SK-N-SH treated with all-trans-retinoic acid at 6 μM for 48 hours (cell line): ENCODE measurements around the gene HRH3.

Experiments
- ATAC-seq: fragments of 200-7000 bp; cut with Tn5 transposase; 3 replicates; pipeline ENCODE4 v1.9.1; 2020; ENCODE audit warnings: mild to moderate bottlenecking, moderate library complexity
- ARNTL ChIP-seq: fragments of 450-650 bp; formaldehyde crosslinking; IDR thresholded peaks from 2 replicates; pipeline ENCODE4 v1.5.0; 2020; ENCODE audit warnings: low read depth, mild to moderate bottlenecking, moderate library complexity, borderline replicate concordance
- CSDC2 ChIP-seq: fragments of 250-450 bp; sonication (Bioruptor Pico); IDR thresholded peaks from 2 replicates; pipeline ENCODE4 v1.5.0; 2020; ENCODE audit warnings: mild to moderate bottlenecking, moderate library complexity
- ESRRG ChIP-seq: fragments of 250-450 bp; sonication (Bioruptor Pico); IDR thresholded peaks from 2 replicates; pipeline ENCODE4 v1.6.1; 2021; ENCODE audit warnings: mild to moderate bottlenecking
- GLIS3 ChIP-seq: fragments of 250-450 bp; sonication (Bioruptor Pico); IDR thresholded peaks from 2 replicates; pipeline ENCODE4 v1.5.0; 2020; ENCODE audit warnings: mild to moderate bottlenecking, moderate library complexity
- ISL1 ChIP-seq: fragments of 250-450 bp; sonication (Bioruptor Pico); IDR thresholded peaks from 2 replicates; pipeline ENCODE4 v2.1.2; 2022; ENCODE audit warnings: mild to moderate bottlenecking, moderate library complexity
- OSR1 ChIP-seq: fragments of 250-450 bp; sonication (Bioruptor Pico); IDR thresholded peaks from 2 replicates; pipeline ENCODE4 v1.8.0; 2022; ENCODE audit warnings: moderate library complexity, mild to moderate bottlenecking, inconsistent platforms
- PATZ1 ChIP-seq: fragments of 250-450 bp; sonication (Bioruptor Pico); IDR thresholded peaks from 2 replicates; pipeline ENCODE4 v1.8.0; 2020; ENCODE audit warnings: mild to moderate bottlenecking, moderate library complexity, borderline replicate concordance
- POU6F1 ChIP-seq: fragments of 250-450 bp; sonication (Bioruptor Pico); IDR thresholded peaks from 2 replicates; pipeline ENCODE4 v1.8.0; 2021; ENCODE audit warnings: low read depth, mild to moderate bottlenecking, moderate library complexity, borderline replicate concordance
- PPARA ChIP-seq: fragments of 250-450 bp; sonication (Bioruptor Pico); IDR thresholded peaks from 2 replicates; pipeline ENCODE4 v1.5.0; 2020; ENCODE audit warnings: mild to moderate bottlenecking, borderline replicate concordance
- RARB ChIP-seq: fragments of 250-450 bp; sonication (Bioruptor Pico); IDR thresholded peaks from 2 replicates; pipeline ENCODE4 v1.8.0; 2021; ENCODE audit warnings: mild to moderate bottlenecking, moderate library complexity
- SNAI2 ChIP-seq: fragments of 250-450 bp; sonication (Bioruptor Pico); IDR thresholded peaks from 2 replicates; pipeline ENCODE4 v1.5.0; 2020; ENCODE audit warnings: mild to moderate bottlenecking, moderate library complexity
- TCF4 ChIP-seq: fragments of 250-450 bp; sonication (Bioruptor Pico); IDR thresholded peaks from 2 replicates; pipeline ENCODE4 v1.8.0; 2021; ENCODE audit warnings: mild to moderate bottlenecking, moderate library complexity, borderline replicate concordance
- TOX ChIP-seq: fragments of 250-450 bp; sonication (Bioruptor Pico); IDR thresholded peaks from 2 replicates; pipeline ENCODE4 v1.8.0; 2021; ENCODE audit warnings: mild to moderate bottlenecking, moderate library complexity, borderline replicate concordance
- TSHZ2 ChIP-seq: fragments of 250-450 bp; sonication (Bioruptor Pico); IDR thresholded peaks from 2 replicates; pipeline ENCODE4 v1.5.0; 2020; ENCODE audit warnings: mild to moderate bottlenecking, moderate library complexity
- ZC3H10 ChIP-seq: fragments of 250-450 bp; sonication (Bioruptor Pico); IDR thresholded peaks from 2 replicates; pipeline ENCODE4 v1.5.1; 2021; ENCODE audit warnings: mild to moderate bottlenecking, moderate library complexity
- ZFP3 ChIP-seq: fragments of 250-450 bp; sonication (Bioruptor Pico); IDR thresholded peaks from 2 replicates; pipeline ENCODE4 v1.5.0; 2020; ENCODE audit warnings: mild to moderate bottlenecking, moderate library complexity
- ZFP30 ChIP-seq: fragments of 450-650 bp; formaldehyde crosslinking; IDR thresholded peaks from 2 replicates; pipeline ENCODE4 v1.5.0; 2022; ENCODE audit warnings: mild to moderate bottlenecking, moderate library complexity
- ZNF565 ChIP-seq: fragments of 450-650 bp; formaldehyde crosslinking; conservative IDR thresholded peaks from 2 replicates; pipeline ENCODE4 v1.5.0; 2020; ENCODE audit warnings: low read depth, mild to moderate bottlenecking, moderate library complexity
- ZNF70 ChIP-seq: fragments of 450-650 bp; formaldehyde crosslinking; IDR thresholded peaks from 2 replicates; pipeline ENCODE4 v1.5.0; 2020; ENCODE audit warnings: mild to moderate bottlenecking, moderate library complexity
- TF ChIP-seq, protein P1 (sequence below): fragments of 250-450 bp; sonication (Bioruptor Pico); IDR thresholded peaks from 2 replicates; pipeline ENCODE4 v1.5.1; 2021; ENCODE audit warnings: mild to moderate bottlenecking, moderate library complexity
- TF ChIP-seq, protein P2 (sequence below): fragments of 250-450 bp; sonication (Bioruptor Pico); IDR thresholded peaks from 2 replicates; pipeline ENCODE4 v1.5.1; 2020; ENCODE audit warnings: low read depth, mild to moderate bottlenecking, moderate library complexity

HRH3 gene

GRCh38 chr20:62215991-62216635 lies 4.0 kb downstream of the HRH3 start:
- ATAC-seq = no peak
- TF ChIP-seq RARB (CRISPR knock-in tag) (no peak), SNAI2 (CRISPR knock-in tag) (no peak), OSR1 (no peak), ZFP30 (CRISPR knock-in tag) (no peak), TOX (CRISPR knock-in tag) (no peak), ESRRG (CRISPR knock-in tag) (no peak), TSHZ2 (no peak), ZFP3 (no peak)
- TF ChIP-seq, protein P1, sequence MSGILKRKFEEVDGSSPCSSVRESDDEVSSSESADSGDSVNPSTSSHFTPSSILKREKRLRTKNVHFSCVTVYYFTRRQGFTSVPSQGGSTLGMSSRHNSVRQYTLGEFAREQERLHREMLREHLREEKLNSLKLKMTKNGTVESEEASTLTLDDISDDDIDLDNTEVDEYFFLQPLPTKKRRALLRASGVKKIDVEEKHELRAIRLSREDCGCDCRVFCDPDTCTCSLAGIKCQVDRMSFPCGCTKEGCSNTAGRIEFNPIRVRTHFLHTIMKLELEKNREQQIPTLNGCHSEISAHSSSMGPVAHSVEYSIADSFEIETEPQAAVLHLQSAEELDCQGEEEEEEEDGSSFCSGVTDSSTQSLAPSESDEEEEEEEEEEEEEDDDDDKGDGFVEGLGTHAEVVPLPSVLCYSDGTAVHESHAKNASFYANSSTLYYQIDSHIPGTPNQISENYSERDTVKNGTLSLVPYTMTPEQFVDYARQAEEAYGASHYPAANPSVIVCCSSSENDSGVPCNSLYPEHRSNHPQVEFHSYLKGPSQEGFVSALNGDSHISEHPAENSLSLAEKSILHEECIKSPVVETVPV = no peak

GRCh38 chr20:62215020-62215990 lies 4.8 kb downstream of the HRH3 start:
- no peak for ATAC-seq
- TF ChIP-seq ESRRG (CRISPR knock-in tag) = no peak
- TF ChIP-seq, protein P1 = no peak
- no peak for TF ChIP-seq CSDC2 (CRISPR knock-in tag)
- TF ChIP-seq ISL1 = no peak
- no peak for TF ChIP-seq POU6F1
- no peak for TF ChIP-seq ZNF70 (CRISPR knock-in tag)
- TF ChIP-seq RARB (CRISPR knock-in tag) = no peak
- TF ChIP-seq OSR1 = no peak
- TF ChIP-seq SNAI2 (CRISPR knock-in tag) = no peak
- TF ChIP-seq GLIS3 = no peak
- TF ChIP-seq, protein P2, sequence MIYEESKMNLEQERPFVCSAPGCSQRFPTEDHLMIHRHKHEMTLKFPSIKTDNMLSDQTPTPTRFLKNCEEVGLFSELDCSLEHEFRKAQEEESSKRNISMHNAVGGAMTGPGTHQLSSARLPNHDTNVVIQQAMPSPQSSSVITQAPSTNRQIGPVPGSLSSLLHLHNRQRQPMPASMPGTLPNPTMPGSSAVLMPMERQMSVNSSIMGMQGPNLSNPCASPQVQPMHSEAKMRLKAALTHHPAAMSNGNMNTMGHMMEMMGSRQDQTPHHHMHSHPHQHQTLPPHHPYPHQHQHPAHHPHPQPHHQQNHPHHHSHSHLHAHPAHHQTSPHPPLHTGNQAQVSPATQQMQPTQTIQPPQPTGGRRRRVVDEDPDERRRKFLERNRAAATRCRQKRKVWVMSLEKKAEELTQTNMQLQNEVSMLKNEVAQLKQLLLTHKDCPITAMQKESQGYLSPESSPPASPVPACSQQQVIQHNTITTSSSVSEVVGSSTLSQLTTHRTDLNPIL (CRISPR knock-in tag) = no peak
- no peak for TF ChIP-seq ZNF565
- no peak for TF ChIP-seq ZC3H10
- no peak for TF ChIP-seq PPARA (CRISPR knock-in tag)
- TF ChIP-seq ZFP3 = no peak
- TF ChIP-seq ZFP30 (CRISPR knock-in tag) = no peak
- TF ChIP-seq PATZ1 = no peak
- TF ChIP-seq ARNTL (CRISPR knock-in tag) = no peak
- no peak for TF ChIP-seq TCF4 (CRISPR knock-in tag)
- TF ChIP-seq TOX (CRISPR knock-in tag) = no peak
